ENCODE data around the gene GTF2H1. TPM values are rescaled to one million over a fixed set of nuclear protein-coding genes. Genes with fewer than 3 reads are reported as not detected.

The GTF2H1 gene
- total RNA-seq, 4 donors from 2014 or later = 46.4 to 73.0 (median 53.5) TPM

DNA sequence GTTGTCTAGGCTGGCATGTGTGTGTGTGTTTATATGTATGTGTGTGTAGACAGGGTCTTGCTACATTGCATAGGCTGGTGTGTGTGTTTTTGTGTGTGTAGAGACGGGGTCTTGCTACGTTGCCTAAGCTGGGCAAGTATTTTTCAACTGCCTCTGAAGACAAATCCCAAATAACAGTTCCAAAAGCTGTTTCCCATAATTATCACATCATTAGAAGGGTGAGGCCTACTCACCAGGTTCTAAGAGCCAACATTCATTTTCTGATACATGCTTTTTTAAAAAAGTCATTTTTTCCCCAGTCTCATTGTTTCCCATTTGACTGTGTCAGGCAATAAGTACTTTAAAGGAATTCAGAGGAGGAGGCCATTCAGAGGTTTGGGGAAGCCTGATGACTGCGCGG, 33.5 kb upstream of the GTF2H1 start:
- no peak for TF ChIP-seq POLR2A (IDR thresholded peaks at IDR 0.05)
- TF ChIP-seq, protein P1, sequence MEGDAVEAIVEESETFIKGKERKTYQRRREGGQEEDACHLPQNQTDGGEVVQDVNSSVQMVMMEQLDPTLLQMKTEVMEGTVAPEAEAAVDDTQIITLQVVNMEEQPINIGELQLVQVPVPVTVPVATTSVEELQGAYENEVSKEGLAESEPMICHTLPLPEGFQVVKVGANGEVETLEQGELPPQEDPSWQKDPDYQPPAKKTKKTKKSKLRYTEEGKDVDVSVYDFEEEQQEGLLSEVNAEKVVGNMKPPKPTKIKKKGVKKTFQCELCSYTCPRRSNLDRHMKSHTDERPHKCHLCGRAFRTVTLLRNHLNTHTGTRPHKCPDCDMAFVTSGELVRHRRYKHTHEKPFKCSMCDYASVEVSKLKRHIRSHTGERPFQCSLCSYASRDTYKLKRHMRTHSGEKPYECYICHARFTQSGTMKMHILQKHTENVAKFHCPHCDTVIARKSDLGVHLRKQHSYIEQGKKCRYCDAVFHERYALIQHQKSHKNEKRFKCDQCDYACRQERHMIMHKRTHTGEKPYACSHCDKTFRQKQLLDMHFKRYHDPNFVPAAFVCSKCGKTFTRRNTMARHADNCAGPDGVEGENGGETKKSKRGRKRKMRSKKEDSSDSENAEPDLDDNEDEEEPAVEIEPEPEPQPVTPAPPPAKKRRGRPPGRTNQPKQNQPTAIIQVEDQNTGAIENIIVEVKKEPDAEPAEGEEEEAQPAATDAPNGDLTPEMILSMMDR (IDR thresholded peaks at IDR 0.05) = no peak
- no peak for DNase-seq (ENCODE audit: low spot score in 2 of 2)

DNA sequence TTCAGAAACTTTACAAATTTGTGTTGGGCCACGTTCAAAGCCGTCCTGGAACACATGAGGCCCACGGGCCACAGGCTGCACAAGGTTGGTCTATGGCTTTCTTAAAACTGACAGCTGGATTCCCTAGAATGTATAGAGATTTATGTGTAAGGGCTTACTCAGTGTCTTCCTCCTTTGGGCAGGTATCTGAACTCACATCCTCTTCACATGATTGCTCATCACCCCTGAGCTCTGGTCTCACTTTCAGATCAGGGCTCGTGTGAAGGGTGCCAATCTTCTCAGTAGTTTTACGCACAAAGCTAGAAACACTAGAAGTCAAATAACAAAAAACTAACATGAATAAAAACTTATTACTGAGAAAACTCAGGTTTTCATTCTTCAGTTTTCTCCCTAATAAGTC, 27.5 kb upstream of the GTF2H1 start:
- intact Hi-C loops (cut with DNase I; ENCODE audit: low total_unique reads) = no loop called here
- no peak overlapping the region for H3K4me3 ChIP-seq (ENCODE audit: low read depth, poor library complexity, severe bottlenecking)
- no peak for TF ChIP-seq POLR2A (IDR thresholded peaks at IDR 0.05)
- TF ChIP-seq, protein P1 (IDR thresholded peaks at IDR 0.05) = no peak
- DNase-seq (ENCODE audit: low spot score in 2 of 2) = no peak
- 96% methylated on average over 5 of the region's 5 CpGs for WGBS, 2 donors

More for the DNA sequence above, 33.5 kb upstream of the GTF2H1 start:
- H3K4me3 ChIP-seq (ENCODE audit: low read depth, poor library complexity, severe bottlenecking) = no peak overlapping the region
- intact Hi-C loops (cut with DNase I; ENCODE audit: low total_unique reads) = no loop called here
- WGBS, 2 donors = 93 to 96% methylated on average over 4 of the region's 4 CpGs

DNA sequence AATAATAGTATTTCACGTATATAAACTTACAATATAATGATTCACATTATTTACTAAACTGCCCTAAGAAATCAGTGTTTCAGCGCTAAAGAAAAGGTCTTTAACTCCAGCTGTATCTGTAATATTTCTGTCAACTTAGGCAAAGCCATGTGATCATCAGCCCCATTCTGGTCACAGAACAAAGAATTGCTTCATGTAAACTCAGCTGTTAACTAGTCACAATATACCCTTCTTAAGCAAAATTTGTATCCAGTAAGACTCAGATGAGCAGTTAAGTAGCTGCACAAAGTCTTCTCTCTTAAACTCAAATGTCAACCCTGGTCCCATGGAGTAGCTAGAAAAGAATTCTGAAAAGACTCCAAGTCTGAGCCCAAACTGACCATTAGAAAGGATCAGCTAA, 27.1 kb upstream of the GTF2H1 start:
- TF ChIP-seq, protein P1 (IDR thresholded peaks at IDR 0.05) = no peak
- TF ChIP-seq POLR2A (IDR thresholded peaks at IDR 0.05) = no peak
- H3K4me3 ChIP-seq (ENCODE audit: low read depth, poor library complexity, severe bottlenecking) = no peak overlapping the region
- no peak for DNase-seq (ENCODE audit: low spot score in 2 of 2)
- intact Hi-C loops (cut with DNase I; ENCODE audit: low total_unique reads) = no loop called here
- WGBS, 2 donors = 92 to 96% methylated on average over 2 of the region's 2 CpGs

DNA sequence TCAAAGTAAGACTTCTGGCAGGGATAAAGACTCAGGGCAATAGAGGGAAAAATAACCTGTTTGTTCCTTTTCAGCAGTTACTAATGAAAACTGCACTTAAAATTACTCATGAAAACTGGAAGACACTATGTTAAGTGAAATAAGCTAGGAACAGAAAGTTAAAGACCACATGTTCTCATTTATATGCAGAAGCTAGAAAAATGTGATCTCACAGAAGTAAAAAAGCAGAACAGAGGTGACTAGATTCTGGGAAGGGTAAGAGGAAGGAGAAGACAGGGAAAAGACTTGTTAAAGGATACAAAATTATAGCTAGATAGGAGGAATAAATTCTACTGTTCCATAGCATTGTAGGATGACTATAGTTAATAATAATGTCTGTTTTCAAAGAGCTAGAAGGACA, 22.6 kb upstream of the GTF2H1 start:
- no peak for TF ChIP-seq POLR2A (IDR thresholded peaks at IDR 0.05)
- TF ChIP-seq, protein P1 (IDR thresholded peaks at IDR 0.05) = no peak
- no peak for DNase-seq (ENCODE audit: low spot score in 2 of 2)
- H3K4me3 ChIP-seq (ENCODE audit: low read depth, poor library complexity, severe bottlenecking) = no peak overlapping the region
- intact Hi-C loops (cut with DNase I; ENCODE audit: low total_unique reads) = no loop called here

DNA sequence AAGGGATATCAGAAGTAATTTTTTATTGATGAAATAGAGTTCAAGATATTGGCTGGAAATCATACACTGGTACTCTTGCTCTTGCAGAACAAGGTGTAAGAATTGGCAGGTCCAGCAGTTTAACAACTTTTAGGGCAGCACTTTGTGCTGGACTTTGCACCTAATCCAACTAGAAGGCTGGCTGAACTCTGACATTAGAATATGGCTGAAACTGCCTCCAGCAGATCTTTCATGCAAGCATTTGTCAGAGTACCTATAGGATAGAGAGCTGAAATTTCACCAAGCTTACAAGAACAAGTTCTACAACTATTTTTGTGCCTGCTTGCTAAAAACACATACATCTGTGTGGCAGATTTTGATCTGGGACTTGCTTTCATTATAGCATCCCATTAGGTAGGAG, 17.6 kb upstream of the GTF2H1 start:
- no peak for TF ChIP-seq POLR2A (IDR thresholded peaks at IDR 0.05)
- TF ChIP-seq, protein P1 (IDR thresholded peaks at IDR 0.05) = no peak
- H3K4me3 ChIP-seq (ENCODE audit: low read depth, poor library complexity, severe bottlenecking) = no peak overlapping the region
- intact Hi-C loops (cut with DNase I; ENCODE audit: low total_unique reads) = no loop called here
- no peak for DNase-seq (ENCODE audit: low spot score in 2 of 2)

DNA sequence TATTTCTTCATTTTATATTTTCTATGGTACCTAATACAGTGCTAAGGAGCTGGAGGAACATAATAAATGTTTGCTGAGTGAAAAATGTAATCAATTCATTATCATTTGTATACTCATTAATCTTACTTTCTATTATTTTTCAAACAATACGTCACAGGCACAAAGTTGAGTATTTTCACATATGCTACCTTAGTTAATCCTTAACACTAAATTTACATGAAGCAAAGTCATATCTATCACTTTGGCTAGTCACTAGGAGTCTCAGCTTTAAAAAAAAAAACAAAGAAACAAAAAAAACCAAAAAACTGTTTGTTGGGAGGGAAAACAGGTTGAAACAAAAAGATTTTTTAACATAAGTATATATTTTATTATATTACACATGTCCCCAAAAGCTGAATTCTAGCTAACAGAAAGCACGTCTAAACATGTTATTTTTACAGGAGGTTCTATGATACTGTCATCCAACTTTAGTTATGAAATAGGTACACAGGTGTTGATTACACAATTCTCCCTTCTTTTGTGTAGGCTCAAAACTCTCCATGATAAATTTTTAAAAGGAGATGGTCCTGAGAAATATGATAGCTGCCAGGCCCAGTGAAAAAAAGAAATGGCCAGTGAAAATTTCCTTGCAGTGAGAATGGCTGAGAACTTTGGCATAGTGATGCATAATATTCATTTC, 14.8 kb upstream of the GTF2H1 start:
- no peak for DNase-seq (ENCODE audit: low spot score in 2 of 2)
- no peak overlapping the region for H3K4me3 ChIP-seq (ENCODE audit: low read depth, poor library complexity, severe bottlenecking)
- intact Hi-C loops (cut with DNase I; ENCODE audit: low total_unique reads) = no loop called here
- 54 to 64% methylated on average over 2 of the region's 2 CpGs for WGBS, 2 donors
- TF ChIP-seq POLR2A (IDR thresholded peaks at IDR 0.05) = no peak
- TF ChIP-seq, protein P1 (IDR thresholded peaks at IDR 0.05) = no peak
